Melanocyte of skin (primary cell): ENCODE measurements around the gene CERS3. TPM values are rescaled to one million over a fixed set of nuclear protein-coding genes. Genes with fewer than 3 reads are reported as not detected.

Experiments used
- small RNA-seq, 2 donors: library from RNA; depleted of rRNA; stranded (forward); fragments of <200 nt; gene quantifications; one replicate each; pipeline ENCODE3, GENCODE V24; 2012
- total RNA-seq, 2 donors: library from RNA; depleted of rRNA; stranded (reverse); fragments of >200 nt; gene quantifications; 2 replicates each; pipeline ENCODE4 v1.2.3, GENCODE V29; 2012

Gene CERS3
- total RNA-seq, result not detected

GRCh38 chr15:100528833-100529428, at the start of gene CERS3:
Gene CERS3, minus strand, starts transcription at chr15:100528950. Its CDS starts 27,101 bp downstream, at chr15:100501849.

Small RNA genes within 50 kb of the gene (small RNA-seq; reads per million reads assigned to genes)
- gene RNU6-181P, result 0 reads per million in 2 donors
- 0 to 0.12 reads per million in 2 donors for gene RNU6-322P

Other genes with a start within 250 kb of the CERS3 start
- under 1 TPM; 0.33 to 0.34 TPM for gene ADAMTS17, start 187.0 kb downstream of the CERS3 start, total RNA-seq
- gene LINS1, start 73.2 kb upstream of the CERS3 start, total RNA-seq, result 10 to 100 TPM; 36.6 to 37.2 TPM
- gene ASB7, start 73.6 kb upstream of the CERS3 start, total RNA-seq, result 10 to 100 TPM; 16.3 to 18.9 TPM